WTC11 (cell line): ENCODE measurements around the gene PLCG2. TPM values are rescaled to one million over a fixed set of nuclear protein-coding genes. Genes with fewer than 3 reads are reported as not detected.

Experiments
- ATAC-seq: fragments of 200-7000 bp; cut with Tn5 transposase; 2 replicates; pipeline ENCODE4 v1.10.0; 2021; ENCODE audit warnings: mild to moderate bottlenecking, moderate library complexity
- CTCF ChIA-PET: fragments of 300-600 bp; sonication (Branson Sonifier 250); formaldehyde crosslinking; loops from one replicate; lab custom pipeline; 2021; ENCODE audit warnings: antibody characterized with exemption; lab: Charles Lee
- POLR2A ChIA-PET: fragments of 350-600 bp; sonication (Branson Sonifier 250); formaldehyde crosslinking; loops from one replicate; lab custom pipeline; 2021; ENCODE audit warnings: antibody characterized with exemption; lab: Charles Lee
- DNase-seq: peaks from one replicate; pipeline ENCODE4 v3.0.0; 2021; ENCODE audit warnings: low spot score
- H3K27ac Mint-ChIP-seq: 2 replicates; pipeline ENCODE4 v1.8.0; 2021; ENCODE audit warnings: mixed read lengths
- H3K27me3 Mint-ChIP-seq: 2 replicates; pipeline ENCODE4 v1.8.0; 2021; ENCODE audit warnings: low read depth, mild to moderate bottlenecking, moderate library complexity, mixed read lengths
- H3K36me3 Mint-ChIP-seq: 2 replicates; pipeline ENCODE4 v1.8.0; 2021; ENCODE audit warnings: mixed read lengths
- H3K4me1 Mint-ChIP-seq: 2 replicates; pipeline ENCODE4 v1.8.0; 2022; ENCODE audit warnings: mixed read lengths
- H3K4me3 Mint-ChIP-seq: 2 replicates; pipeline ENCODE4 v1.8.0; 2021; ENCODE audit warnings: mild to moderate bottlenecking, moderate library complexity, mixed read lengths
- H3K9me3 Mint-ChIP-seq: 2 replicates; pipeline ENCODE4 v1.8.0; 2021; ENCODE audit warnings: mixed read lengths
- ATF1 ChIP-seq: sonication (generic); formaldehyde crosslinking; IDR thresholded peaks from 2 replicates; pipeline ENCODE4 v1.8.1; 2023; ENCODE audit warnings: mild to moderate bottlenecking, moderate library complexity, missing genetic modification reagents
- GTF2I ChIP-seq: fragments of 250-450 bp; sonication (Bioruptor Pico); conservative IDR thresholded peaks from 2 replicates; pipeline ENCODE4 v1.4.0; 2021; ENCODE audit warnings: mild to moderate bottlenecking
- IRF2 ChIP-seq: sonication (generic); formaldehyde crosslinking; IDR thresholded peaks from 2 replicates; pipeline ENCODE4 v1.8.0; 2022; ENCODE audit warnings: low read depth, missing genetic modification reagents, borderline replicate concordance
- KAT7 ChIP-seq: sonication (generic); formaldehyde crosslinking; IDR thresholded peaks from 2 replicates; pipeline ENCODE4 v1.8.1; 2023; ENCODE audit warnings: missing genetic modification reagents, mild to moderate bottlenecking, borderline replicate concordance
- TCF7 ChIP-seq: sonication (generic); formaldehyde crosslinking; IDR thresholded peaks from 2 replicates; pipeline ENCODE4 v1.8.0; 2022; ENCODE audit warnings: mild to moderate bottlenecking, low read depth, missing genetic modification reagents, moderate library complexity
- TP53 ChIP-seq: sonication (generic); formaldehyde crosslinking; IDR thresholded peaks from 2 replicates; pipeline ENCODE4 v1.8.1; 2023; ENCODE audit warnings: mild to moderate bottlenecking, missing genetic modification reagents
- ZNF121 ChIP-seq: sonication (generic); formaldehyde crosslinking; IDR thresholded peaks from 2 replicates; pipeline ENCODE4 v1.8.0; 2023; ENCODE audit warnings: missing genetic modification reagents
- ZNF138 ChIP-seq: sonication (generic); formaldehyde crosslinking; conservative IDR thresholded peaks from 2 replicates; pipeline ENCODE4 v1.8.1; 2022; ENCODE audit warnings: mild to moderate bottlenecking, moderate library complexity, missing genetic modification reagents
- ZNF317 ChIP-seq: sonication (generic); formaldehyde crosslinking; IDR thresholded peaks from 2 replicates; pipeline ENCODE4 v1.8.1; 2023; ENCODE audit warnings: low read depth, mild to moderate bottlenecking, moderate library complexity, missing genetic modification reagents, borderline replicate concordance
- ZNF396 ChIP-seq: fragments of 250-450 bp; sonication (Bioruptor Pico); IDR thresholded peaks from 2 replicates; pipeline ENCODE4 v1.8.0; 2021; ENCODE audit warnings: mild to moderate bottlenecking, moderate library complexity, borderline replicate concordance
- ZNF671 ChIP-seq: fragments of 250-450 bp; sonication (Bioruptor Pico); IDR thresholded peaks from 2 replicates; pipeline ENCODE4 v1.8.0; 2021; ENCODE audit warnings: mild to moderate bottlenecking
- total RNA-seq: library from RNA; stranded (reverse); gene quantifications from 3 replicates; pipeline ENCODE4 v1.2.3, GENCODE V29; 2021
- TF ChIP-seq, protein P1 (sequence below): sonication (generic); formaldehyde crosslinking; IDR thresholded peaks from 2 replicates; pipeline ENCODE4 v1.8.1; 2022; ENCODE audit warnings: low read depth, mild to moderate bottlenecking, moderate library complexity, missing genetic modification reagents, borderline replicate concordance
- TF ChIP-seq, protein P2 (sequence below): fragments of 250-450 bp; sonication (Bioruptor Pico); IDR thresholded peaks from 2 replicates; pipeline ENCODE4 v1.9.0; 2021; ENCODE audit warnings: mild to moderate bottlenecking, borderline replicate concordance
- TF ChIP-seq, protein P3 (sequence below): sonication (generic); formaldehyde crosslinking; IDR thresholded peaks from 2 replicates; pipeline ENCODE4 v1.8.1; 2023; ENCODE audit warnings: mild to moderate bottlenecking, missing genetic modification reagents, borderline replicate concordance
- TF ChIP-seq, protein P4 (sequence below): sonication (generic); formaldehyde crosslinking; IDR thresholded peaks from 2 replicates; pipeline ENCODE4 v1.8.0; 2023; ENCODE audit warnings: missing genetic modification reagents
- TF ChIP-seq, protein P5 (sequence below): fragments of 250-450 bp; sonication (Bioruptor Pico); conservative IDR thresholded peaks from 2 replicates; pipeline ENCODE4 v1.9.0; 2021; ENCODE audit warnings: mild to moderate bottlenecking
- TF ChIP-seq, protein P6 (sequence below): sonication (generic); formaldehyde crosslinking; IDR thresholded peaks from 2 replicates; pipeline ENCODE4 v1.8.1; 2022; ENCODE audit warnings: low read depth, missing genetic modification reagents, borderline replicate concordance
- TF ChIP-seq, protein P7 (sequence below): sonication (generic); formaldehyde crosslinking; IDR thresholded peaks from 2 replicates; pipeline ENCODE4 v1.8.0; 2023; ENCODE audit warnings: mild to moderate bottlenecking, missing genetic modification reagents

The PLCG2 gene
- total RNA-seq, 1 experiment from 2014 or later = 7.0 TPM

DNA sequence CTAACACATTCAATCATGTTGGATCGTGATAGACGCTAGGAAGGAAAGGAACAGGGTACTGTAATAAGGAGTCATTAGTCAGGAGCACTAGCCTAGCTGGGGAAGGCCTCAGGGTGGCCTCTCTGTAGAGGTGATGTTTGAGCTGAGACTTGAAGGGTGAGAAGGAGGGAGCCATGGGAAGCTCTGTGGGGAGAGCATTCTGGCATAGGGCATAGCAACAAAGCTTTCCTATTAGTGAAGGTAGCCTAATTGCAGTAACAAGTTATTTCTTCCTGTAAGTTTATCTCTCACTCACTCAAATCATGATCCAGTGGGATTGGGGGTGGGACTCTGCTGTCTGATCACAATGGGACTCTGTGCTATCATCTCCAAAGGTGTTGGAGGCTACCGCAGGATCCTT is 16.1 kb downstream of the PLCG2 start:
- CTCF ChIA-PET = no interaction called here
- Mint-ChIP-seq H3K27me3 (no peaks in the 10 kb centered on the region), H3K4me1 (peaks cover 11% of the 10 kb centered on the region), H3K27ac (no peak overlapping the region), H3K4me3 (no peak overlapping the region), H3K36me3 (no peaks in the 10 kb centered on the region), H3K9me3 (no peaks in the 10 kb centered on the region)
- ATAC-seq (no peak), DNase-seq (no peak)
- POLR2A ChIA-PET = no interaction called here
- TF ChIP-seq, protein P1, sequence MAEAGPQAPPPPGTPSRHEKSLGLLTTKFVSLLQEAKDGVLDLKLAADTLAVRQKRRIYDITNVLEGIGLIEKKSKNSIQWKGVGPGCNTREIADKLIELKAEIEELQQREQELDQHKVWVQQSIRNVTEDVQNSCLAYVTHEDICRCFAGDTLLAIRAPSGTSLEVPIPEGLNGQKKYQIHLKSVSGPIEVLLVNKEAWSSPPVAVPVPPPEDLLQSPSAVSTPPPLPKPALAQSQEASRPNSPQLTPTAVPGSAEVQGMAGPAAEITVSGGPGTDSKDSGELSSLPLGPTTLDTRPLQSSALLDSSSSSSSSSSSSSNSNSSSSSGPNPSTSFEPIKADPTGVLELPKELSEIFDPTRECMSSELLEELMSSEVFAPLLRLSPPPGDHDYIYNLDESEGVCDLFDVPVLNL = no peak
- TF ChIP-seq ZNF396 (CRISPR knock-in tag) (no peak), ZNF671 (CRISPR knock-in tag) (no peak), ATF1 (no peak), TP53 (no peak)
- TF ChIP-seq, protein P2, sequence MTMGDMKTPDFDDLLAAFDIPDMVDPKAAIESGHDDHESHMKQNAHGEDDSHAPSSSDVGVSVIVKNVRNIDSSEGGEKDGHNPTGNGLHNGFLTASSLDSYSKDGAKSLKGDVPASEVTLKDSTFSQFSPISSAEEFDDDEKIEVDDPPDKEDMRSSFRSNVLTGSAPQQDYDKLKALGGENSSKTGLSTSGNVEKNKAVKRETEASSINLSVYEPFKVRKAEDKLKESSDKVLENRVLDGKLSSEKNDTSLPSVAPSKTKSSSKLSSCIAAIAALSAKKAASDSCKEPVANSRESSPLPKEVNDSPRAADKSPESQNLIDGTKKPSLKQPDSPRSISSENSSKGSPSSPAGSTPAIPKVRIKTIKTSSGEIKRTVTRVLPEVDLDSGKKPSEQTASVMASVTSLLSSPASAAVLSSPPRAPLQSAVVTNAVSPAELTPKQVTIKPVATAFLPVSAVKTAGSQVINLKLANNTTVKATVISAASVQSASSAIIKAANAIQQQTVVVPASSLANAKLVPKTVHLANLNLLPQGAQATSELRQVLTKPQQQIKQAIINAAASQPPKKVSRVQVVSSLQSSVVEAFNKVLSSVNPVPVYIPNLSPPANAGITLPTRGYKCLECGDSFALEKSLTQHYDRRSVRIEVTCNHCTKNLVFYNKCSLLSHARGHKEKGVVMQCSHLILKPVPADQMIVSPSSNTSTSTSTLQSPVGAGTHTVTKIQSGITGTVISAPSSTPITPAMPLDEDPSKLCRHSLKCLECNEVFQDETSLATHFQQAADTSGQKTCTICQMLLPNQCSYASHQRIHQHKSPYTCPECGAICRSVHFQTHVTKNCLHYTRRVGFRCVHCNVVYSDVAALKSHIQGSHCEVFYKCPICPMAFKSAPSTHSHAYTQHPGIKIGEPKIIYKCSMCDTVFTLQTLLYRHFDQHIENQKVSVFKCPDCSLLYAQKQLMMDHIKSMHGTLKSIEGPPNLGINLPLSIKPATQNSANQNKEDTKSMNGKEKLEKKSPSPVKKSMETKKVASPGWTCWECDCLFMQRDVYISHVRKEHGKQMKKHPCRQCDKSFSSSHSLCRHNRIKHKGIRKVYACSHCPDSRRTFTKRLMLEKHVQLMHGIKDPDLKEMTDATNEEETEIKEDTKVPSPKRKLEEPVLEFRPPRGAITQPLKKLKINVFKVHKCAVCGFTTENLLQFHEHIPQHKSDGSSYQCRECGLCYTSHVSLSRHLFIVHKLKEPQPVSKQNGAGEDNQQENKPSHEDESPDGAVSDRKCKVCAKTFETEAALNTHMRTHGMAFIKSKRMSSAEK = no peak
- TF ChIP-seq, protein P3, sequence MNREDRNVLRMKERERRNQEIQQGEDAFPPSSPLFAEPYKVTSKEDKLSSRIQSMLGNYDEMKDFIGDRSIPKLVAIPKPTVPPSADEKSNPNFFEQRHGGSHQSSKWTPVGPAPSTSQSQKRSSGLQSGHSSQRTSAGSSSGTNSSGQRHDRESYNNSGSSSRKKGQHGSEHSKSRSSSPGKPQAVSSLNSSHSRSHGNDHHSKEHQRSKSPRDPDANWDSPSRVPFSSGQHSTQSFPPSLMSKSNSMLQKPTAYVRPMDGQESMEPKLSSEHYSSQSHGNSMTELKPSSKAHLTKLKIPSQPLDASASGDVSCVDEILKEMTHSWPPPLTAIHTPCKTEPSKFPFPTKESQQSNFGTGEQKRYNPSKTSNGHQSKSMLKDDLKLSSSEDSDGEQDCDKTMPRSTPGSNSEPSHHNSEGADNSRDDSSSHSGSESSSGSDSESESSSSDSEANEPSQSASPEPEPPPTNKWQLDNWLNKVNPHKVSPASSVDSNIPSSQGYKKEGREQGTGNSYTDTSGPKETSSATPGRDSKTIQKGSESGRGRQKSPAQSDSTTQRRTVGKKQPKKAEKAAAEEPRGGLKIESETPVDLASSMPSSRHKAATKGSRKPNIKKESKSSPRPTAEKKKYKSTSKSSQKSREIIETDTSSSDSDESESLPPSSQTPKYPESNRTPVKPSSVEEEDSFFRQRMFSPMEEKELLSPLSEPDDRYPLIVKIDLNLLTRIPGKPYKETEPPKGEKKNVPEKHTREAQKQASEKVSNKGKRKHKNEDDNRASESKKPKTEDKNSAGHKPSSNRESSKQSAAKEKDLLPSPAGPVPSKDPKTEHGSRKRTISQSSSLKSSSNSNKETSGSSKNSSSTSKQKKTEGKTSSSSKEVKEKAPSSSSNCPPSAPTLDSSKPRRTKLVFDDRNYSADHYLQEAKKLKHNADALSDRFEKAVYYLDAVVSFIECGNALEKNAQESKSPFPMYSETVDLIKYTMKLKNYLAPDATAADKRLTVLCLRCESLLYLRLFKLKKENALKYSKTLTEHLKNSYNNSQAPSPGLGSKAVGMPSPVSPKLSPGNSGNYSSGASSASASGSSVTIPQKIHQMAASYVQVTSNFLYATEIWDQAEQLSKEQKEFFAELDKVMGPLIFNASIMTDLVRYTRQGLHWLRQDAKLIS (CRISPR knock-in tag) = no peak

DNA sequence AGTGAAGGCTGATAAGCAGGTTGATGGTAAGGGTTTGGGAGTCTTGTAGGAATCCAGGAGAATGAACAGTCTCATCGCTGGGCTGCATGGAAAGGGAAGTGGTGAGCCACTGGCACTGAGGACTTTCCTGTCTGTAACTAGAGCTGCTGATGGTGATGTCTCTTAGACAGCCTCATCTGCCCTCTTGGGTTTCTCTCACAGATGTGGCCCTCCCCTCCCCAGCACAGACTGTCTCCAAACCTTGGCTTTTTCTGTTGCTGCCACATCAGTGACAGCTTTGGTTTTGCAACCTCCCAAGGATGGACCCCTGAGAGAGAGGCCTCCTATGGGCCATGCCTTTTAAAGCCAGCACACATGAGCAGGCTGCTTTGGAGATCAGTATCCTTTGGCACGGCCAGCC is 16.9 kb downstream of the PLCG2 start:
- H3K27me3 Mint-ChIP-seq = no peaks in the 10 kb centered on the region
- no peak for DNase-seq
- peaks cover 11% of the 10 kb centered on the region for H3K4me1 Mint-ChIP-seq
- POLR2A ChIA-PET = no interaction called here
- H3K4me3 Mint-ChIP-seq = no peak overlapping the region
- CTCF ChIA-PET = interaction anchor here (0.5 to 1.1 kb wide), 2 partner anchors 22 to 84 kb away, joined by 3 read pairs; no protein-coding TSS in a partner anchor
- ATAC-seq = no peak
- no peaks in the 10 kb centered on the region for H3K36me3 Mint-ChIP-seq
- no peak overlapping the region for H3K27ac Mint-ChIP-seq
- H3K9me3 Mint-ChIP-seq = no peaks in the 10 kb centered on the region
- no peak for TF ChIP-seq TCF7 (CRISPR knock-in tag)
- TF ChIP-seq, protein P4, sequence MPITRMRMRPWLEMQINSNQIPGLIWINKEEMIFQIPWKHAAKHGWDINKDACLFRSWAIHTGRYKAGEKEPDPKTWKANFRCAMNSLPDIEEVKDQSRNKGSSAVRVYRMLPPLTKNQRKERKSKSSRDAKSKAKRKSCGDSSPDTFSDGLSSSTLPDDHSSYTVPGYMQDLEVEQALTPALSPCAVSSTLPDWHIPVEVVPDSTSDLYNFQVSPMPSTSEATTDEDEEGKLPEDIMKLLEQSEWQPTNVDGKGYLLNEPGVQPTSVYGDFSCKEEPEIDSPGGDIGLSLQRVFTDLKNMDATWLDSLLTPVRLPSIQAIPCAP (CRISPR knock-in tag) = no peak
- no peak for TF ChIP-seq ATF1
- TF ChIP-seq, protein P5, sequence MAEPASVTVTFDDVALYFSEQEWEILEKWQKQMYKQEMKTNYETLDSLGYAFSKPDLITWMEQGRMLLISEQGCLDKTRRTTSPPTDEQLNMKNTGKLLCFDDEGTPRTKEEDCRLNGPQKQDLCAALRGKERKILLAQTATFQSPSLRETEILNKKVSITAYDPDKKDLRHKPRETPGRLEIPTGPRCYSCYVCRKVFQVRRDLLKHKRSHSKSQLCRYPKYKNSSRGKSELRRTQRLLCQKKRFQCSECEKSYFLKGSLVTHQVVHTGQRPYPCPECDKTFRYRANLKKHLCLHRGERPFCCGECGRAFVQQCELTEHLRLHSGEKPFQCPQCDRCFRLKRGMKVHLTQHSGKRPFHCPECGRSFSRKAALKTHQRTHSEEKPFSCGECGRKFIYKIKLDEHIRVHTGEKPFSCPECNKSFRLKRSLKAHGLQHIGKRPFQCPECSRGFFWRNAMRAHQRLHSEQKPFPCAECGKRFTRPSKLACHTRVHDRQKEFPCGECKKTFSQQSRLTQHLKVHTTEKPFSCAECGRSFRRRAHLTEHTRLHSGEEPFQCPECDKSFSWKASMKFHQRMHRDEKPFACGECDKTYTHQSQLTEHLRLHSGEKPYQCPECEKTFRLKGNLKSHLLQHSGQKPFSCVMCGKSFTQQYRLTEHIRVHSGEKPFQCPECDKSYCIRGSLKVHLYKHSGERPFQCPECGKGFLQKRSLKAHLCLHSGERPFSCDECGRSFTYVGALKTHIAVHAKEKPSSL (CRISPR knock-in tag) = no peak
- no peak for TF ChIP-seq GTF2I (CRISPR knock-in tag)
- TF ChIP-seq, protein P6, sequence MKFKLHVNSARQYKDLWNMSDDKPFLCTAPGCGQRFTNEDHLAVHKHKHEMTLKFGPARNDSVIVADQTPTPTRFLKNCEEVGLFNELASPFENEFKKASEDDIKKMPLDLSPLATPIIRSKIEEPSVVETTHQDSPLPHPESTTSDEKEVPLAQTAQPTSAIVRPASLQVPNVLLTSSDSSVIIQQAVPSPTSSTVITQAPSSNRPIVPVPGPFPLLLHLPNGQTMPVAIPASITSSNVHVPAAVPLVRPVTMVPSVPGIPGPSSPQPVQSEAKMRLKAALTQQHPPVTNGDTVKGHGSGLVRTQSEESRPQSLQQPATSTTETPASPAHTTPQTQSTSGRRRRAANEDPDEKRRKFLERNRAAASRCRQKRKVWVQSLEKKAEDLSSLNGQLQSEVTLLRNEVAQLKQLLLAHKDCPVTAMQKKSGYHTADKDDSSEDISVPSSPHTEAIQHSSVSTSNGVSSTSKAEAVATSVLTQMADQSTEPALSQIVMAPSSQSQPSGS (CRISPR knock-in tag) = no peak
- TF ChIP-seq IRF2 (CRISPR knock-in tag) = no peak
- TF ChIP-seq KAT7 (CRISPR knock-in tag) = no peak
- TF ChIP-seq ZNF138 (CRISPR knock-in tag) = no peak
- no peak for TF ChIP-seq ZNF396 (CRISPR knock-in tag)
- TF ChIP-seq, protein P7, sequence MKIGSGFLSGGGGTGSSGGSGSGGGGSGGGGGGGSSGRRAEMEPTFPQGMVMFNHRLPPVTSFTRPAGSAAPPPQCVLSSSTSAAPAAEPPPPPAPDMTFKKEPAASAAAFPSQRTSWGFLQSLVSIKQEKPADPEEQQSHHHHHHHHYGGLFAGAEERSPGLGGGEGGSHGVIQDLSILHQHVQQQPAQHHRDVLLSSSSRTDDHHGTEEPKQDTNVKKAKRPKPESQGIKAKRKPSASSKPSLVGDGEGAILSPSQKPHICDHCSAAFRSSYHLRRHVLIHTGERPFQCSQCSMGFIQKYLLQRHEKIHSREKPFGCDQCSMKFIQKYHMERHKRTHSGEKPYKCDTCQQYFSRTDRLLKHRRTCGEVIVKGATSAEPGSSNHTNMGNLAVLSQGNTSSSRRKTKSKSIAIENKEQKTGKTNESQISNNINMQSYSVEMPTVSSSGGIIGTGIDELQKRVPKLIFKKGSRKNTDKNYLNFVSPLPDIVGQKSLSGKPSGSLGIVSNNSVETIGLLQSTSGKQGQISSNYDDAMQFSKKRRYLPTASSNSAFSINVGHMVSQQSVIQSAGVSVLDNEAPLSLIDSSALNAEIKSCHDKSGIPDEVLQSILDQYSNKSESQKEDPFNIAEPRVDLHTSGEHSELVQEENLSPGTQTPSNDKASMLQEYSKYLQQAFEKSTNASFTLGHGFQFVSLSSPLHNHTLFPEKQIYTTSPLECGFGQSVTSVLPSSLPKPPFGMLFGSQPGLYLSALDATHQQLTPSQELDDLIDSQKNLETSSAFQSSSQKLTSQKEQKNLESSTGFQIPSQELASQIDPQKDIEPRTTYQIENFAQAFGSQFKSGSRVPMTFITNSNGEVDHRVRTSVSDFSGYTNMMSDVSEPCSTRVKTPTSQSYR (CRISPR knock-in tag) = no peak
- TF ChIP-seq ZNF121 (CRISPR knock-in tag) = no peak
- TF ChIP-seq ZNF317 = no peak
